CD4-positive, alpha-beta T cell treated with Interleukin-2 at 100 ng/mL for 4 hours (primary cell): ENCODE results near the gene TOM1.

Experiments
- DNase-seq: peaks from one replicate; pipeline ENCODE4 v3.0.0-alpha.2; 2020; ENCODE audit warnings: low spot score

TOM1 gene

DNA sequence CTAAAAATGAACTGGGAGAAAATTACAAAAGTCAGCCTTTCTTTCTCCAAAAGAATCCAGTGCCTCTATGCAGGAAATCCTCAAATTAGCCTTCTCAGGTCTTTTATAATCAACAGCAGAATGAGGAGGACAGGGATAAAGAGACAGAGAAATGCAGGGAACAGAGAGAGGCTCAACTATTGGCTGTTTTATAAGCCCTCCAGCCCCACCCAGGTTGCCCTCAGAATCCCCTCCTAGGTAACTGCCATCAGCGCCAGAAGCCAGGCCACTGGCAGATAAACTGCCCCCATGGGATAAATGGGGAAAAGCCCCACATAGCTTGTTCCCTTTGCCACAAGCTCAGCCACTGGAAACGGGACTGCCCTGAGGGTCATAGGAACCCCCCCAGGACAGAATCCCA lies 70.3 kb downstream of the TOM1 start:
- no peak for DNase-seq

DNA sequence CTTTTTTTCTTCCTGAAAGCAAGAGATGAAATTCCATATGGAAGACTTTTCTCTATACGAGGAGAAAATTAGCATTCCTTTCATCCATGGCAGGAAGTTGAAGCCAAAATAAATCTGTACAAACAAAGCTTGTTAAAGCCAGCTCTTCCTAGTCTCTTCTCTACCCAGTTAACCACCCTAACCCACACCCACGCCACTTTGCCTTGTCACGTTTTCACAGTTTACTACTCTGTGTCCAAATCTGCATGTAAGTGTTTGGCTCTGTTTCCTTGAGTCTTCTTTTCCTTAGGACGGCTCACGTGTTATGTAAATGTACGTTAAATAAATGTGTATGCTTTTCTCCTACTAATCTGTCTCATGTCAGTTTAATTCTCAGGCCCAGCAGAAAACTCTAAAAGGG lies 74.1 kb downstream of the TOM1 start:
- no peak for DNase-seq

DNA sequence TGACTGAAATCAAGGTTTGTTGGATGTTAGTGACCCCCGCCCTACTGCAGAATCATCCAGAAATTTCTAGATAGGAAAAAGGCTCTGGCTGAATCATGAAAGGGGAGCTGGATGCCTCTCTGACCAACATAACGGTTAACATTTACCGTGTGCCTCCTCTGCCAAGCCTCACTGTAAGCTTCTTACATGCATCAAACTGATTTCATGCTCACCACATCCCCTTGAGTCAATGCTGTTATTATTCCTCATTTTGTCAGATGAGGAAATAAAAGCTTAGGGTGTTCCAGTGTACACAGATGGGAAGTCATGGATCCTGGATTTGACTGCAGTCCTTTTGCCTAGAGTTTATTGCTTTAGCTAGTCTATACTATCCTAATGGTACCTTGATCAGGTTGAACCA lies 75.3 kb downstream of the TOM1 start:
- no peak for DNase-seq

DNA sequence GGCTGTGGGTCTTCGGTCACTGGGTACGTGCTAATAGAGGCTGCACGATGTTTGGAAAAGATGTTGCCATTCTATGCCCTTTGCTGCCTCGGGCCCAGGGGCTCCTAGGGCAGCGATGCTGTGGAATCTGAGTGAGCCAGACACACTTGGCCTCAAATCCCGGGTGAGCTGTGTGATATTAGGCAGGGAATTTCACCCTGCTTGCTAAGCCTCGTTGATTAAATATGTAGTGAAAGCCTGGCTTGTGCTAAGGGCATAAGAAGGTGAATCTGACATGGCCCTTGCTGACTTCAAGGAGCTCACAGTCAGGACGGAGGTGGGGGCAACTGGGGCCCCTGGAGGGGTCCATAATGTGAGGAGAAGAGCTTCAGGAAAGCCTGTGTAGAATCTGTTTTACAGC lies 75.8 kb downstream of the TOM1 start:
- no peak for DNase-seq

DNA sequence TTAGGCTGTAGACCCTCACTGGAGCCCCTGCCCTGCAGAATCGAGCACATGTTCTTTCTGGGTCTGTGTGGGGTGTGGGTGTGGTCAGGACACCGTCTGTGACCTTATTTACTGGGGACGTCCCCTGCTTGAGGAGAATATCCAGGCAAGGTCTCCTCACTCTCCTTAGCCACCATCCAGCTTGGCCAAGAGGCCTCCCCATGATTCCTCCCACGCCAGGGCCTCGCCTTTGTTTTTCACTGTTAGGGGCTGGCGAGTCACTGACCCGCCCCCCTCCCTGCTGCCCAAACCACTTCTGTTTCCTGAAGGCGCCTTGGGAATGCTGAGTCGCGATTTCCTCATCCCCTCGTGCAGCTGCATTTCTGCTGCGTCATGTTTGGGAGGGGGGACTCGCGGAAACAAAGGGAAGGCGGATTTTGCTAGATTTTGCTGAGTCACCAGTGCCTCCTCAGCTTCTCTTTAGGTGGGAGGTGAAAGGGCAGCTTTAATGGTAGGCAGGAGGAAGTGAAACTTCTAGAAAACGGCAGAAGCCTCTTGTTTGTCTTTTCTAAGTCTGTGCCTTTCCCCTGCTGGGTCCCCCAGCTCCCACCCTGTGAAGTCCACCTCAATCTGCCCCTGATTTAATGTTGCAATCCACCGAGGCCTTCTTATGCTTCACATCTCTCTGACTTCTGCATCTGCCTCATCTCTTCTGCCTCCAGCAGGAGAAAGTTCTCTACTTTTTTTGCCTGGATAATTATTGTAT lies 77.2 kb downstream of the TOM1 start:
- peak; percentile 32 for DNase-seq

DNA sequence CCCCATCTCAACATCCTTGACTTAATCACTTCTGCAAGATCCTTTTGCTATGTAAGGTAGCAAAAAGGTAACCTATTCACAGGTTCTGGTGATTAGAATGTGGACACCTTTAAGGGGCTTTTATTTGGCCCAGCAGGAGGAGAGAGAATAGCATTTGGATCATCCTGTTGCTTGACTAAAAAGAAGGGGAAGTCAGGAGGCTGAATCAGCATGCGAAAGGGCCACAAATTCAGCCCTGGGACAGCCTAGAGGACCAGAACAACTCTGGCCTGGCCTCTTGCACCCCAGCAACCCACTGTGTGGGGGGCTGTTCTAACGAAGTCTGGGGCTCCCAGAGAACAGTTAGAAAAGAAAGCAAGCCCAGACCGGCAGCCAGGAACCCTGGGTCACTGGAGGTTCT lies 78.0 kb downstream of the TOM1 start:
- DNase-seq = no peak

DNA sequence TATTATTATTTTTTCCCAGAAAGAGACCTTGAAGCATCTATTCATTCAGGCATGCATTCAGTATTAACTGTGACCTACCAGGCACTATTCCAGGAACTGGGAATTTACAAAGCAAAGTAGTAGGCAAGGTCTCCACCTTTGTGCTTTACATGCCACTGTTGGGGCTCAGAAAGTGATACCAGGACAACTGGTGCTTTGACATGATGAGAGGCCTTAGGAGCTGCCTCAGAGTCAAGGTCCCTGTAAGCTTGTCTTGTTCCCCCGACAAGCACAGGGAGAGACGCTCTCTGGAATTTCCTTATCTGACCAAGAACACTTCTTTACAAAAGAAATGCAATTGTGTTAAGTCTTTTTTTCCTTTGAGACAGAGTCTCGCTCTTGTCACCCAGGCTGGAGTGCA lies 78.9 kb downstream of the TOM1 start:
- DNase-seq = no peak

DNA sequence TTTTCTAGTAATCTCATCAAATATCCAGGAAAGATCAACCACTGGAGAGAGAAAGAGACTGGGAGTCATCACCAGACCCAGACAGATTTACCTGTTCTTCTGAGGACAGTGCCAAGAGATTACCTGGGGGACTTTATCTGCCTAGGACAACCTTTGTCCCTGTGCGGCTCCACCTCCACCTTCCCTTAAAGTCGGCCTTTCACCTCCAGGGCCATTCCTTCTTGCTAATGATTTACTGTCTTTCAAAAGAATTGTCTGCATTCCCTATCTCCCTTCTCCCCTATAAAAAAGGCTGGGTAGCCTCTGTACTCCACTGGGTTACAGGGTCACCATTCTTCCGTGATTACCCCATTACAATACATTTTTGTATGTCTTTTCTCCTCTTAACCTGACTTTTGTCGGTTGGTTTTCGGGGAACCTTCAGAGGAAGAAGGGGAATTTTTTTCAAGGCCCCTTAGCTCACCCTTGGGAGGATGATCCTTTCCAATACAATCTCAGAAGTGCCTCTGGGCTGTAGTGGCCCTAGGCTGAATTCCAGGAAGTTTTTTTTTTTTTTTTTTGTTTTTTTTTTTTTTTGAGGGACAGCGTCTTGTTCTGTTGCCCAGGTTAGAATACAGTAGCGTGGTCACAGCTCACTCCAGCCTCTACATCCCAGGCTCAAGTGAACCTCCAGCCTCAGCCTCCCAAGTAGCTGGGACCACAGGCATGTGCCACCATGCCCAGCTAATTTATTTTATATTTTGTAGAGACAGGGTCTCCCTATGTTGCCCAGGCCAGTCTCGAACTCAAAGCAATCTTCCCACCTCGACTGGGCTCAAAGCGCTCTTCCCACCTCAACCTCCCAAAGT lies 79.7 kb downstream of the TOM1 start:
- no peak for DNase-seq

DNA sequence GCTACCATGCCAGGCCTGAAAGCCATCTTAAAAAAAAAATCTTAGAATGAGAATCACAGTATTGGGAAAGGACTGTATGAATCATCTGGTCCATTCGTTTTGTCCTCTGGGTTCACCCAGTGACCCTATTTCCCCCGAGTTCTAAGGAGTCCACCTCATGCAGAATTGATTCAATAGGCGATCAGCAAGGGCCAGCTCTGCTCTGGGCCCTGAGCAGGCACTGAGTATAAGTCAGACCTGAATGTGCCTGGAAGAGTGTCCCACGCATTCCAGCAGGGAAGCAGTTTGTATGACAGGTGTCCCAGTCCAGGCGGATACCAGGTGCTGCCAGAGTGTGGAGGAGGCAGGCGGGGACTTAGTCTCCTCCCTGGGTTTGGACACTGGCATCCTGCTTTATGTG lies 80.3 kb downstream of the TOM1 start:
- DNase-seq = no peak

DNA sequence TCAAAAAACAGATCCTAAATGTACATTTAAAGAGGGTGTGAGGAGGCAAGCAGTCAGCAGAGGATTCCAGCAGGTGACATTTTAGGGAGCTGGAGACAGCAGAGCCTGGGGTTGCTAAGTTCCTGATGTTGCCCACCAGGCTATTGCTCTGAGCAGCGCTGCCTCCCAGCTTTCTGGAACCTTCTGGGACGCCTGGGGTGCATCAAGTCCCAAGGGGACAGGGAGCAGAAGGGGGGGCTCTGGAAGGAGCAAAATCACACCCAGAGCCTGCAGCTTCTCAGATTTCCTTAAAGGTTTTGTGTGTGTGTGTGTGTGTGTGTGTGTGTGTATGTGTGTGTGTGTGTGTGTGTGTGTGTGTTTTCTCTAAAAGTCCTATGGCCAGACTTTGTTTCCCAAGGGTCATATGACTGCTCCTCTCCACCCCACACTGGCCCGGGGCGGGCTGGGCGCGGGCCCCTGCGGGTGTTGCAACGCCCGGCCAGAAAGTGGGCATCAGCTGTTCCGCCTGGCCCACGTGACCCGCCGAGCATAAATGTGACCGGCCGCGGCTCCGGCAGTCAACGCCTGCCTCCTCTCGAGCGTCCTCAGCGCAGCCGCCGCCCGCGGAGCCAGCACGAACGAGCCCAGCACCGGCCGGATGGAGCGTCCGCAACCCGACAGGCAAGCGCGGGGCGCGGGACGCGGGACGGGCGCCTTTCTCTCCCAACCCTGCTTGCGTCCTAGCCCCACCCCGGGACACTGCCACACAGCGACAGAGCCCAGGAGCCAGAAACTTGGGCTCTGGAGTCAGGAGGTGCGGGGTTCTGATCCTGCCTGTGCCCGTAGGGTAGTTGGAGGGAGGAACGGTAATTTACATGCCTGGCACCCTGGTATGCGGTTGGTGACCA lies 81.1 kb downstream of the TOM1 start, which contains the start of gene HMOX1:
TSS of gene HMOX1 (plus strand) at position 560 of the 887 bp plus-strand sequence. CDS start at position 638, 78 bp downstream.
- DNase-seq = peak; percentile 42

DNA sequence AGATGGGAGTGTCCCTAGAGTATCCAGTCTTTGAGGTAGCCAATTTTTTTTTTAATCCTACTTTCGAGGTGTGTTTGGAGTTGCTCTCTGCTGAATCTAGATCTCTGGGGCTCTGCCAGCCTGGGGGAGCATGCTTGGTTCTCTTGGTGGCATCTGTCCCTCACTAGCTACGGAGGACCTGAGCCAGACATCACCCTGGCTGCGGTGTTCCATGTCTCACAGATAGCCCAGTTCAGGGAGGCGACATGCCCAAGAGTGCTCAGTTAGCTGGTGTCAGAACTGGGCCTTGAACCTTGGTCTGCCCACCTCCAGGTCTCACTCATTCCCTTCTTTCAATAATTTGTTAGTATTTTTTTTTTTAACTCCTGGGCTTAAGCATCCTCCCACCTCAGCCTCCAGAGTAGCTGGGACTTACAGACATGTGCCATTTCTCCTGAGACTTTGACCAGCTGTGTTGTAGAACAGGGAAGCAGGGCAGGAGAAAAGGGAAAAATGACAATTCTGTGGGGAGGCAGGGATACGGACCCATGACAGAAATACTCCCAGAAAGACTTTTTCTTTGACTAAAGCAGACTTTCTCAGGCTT lies 81.8 kb downstream of the TOM1 start:
- no peak for DNase-seq

DNA sequence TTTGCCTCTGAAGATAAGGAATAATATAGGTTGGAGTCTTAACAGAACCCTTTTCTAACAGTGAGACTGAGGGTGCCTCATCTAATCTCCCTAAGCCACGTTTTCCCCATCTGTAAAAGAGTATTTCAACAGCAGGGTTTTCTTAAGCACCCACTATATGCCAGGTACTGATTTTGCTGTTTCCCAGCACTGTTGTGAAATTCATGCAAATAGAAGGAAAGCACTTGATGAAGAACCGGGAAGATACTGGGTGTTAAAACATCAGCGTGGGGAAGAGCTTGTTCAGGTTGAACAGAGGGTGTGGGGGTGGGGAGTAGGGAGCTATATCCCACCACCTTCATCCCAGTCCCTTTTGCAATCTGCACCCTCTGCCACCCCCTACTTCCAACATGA lies 84.0 kb downstream of the TOM1 start:
- DNase-seq = no peak

DNA sequence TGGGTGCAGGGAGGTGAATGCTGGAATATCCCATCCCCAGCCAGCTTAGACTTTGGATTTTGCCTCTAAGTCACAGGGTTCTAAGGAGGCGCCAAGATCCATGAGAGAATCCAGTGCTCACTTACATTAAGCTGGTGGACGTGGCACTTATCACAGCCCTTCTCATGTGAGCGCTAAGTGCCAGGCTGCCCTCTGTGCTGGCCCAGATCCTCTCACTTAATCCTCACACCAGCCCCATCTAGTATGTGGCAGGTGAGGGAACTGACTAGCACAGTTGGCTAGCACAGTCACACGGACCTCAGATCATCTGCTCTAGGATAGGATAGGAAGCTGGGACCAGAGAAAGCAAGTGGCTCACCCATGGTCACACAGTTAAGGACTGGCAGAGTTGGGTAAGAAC lies 84.8 kb downstream of the TOM1 start:
- no peak for DNase-seq

DNA sequence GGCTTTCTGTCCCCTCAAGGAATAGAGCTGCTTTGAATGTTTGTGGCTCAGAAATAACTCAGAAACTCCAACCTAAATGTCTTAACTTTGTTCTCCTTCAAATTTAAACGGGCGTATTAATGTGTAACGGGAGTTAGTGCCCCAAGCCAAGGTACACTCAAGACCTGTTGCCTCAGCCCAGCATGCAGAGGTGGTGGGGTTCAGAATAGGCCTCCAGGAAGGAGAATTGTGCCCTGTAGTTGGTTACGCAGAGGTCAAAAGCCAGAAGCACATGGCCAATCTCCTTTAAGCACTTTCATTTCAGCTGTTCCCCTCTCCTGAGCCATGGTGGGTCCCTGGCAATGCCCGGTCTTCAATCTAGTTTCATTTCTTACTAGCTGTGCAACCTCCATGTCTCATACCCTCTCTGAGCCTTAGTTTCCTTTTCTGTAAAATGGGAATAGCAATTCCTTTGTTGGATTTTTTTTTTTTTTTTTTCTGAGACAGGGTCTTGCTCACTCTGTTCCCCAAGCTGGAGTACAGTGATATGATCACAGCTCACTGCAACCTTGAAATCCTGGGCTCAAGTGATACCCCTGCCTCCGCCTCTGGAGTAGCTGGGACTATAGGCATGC lies 85.4 kb downstream of the TOM1 start:
- DNase-seq = no peak

DNA sequence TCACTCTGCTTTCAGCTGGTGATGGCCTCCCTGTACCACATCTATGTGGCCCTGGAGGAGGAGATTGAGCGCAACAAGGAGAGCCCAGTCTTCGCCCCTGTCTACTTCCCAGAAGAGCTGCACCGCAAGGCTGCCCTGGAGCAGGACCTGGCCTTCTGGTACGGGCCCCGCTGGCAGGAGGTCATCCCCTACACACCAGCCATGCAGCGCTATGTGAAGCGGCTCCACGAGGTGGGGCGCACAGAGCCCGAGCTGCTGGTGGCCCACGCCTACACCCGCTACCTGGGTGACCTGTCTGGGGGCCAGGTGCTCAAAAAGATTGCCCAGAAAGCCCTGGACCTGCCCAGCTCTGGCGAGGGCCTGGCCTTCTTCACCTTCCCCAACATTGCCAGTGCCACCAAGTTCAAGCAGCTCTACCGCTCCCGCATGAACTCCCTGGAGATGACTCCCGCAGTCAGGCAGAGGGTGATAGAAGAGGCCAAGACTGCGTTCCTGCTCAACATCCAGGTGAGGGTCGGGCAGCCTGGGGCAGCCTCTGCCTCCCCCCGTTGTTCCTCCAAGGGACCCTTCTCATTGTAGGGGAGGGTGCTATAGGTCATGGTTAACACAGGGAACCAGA lies 87.1 kb downstream of the TOM1 start:
- no peak for DNase-seq

DNA sequence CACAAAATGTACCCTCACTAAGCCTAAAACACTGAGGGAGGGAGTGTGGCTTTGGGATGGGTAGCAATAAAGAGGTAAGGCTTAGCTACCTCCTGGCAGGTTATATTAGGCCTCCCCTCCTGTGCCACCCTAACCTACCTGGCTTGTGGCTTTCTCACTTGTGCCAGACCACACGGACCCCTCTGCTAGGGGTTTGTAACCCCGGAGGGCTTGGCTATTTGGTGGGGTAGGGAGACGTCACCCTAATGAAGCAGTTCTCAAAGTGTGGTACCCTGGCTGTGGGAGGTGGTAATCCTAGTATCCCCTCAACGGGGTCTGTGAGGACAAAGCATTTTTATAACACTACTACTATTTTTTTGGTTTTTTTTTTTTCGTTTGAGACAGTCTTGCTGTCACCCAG lies 91.2 kb downstream of the TOM1 start:
- no peak for DNase-seq

DNA sequence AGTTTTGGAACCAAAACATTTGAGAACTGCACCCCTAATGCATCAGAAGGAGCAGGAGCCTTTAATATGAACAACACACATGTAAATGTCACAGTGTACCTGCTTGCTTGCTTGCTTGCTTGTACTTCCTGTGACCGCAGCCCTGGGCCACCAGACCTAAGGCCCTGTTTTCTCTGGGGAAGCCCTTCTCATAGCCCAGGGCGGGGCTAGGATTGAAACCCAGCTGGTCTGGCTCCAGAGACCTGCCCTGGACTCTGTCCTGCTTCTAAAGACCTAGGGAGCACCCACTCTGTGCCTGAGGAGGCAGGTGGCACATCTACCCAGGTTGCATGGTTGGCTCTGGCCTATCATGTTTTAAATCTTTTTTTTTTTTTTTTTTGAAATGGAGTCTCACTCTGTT lies 92.7 kb downstream of the TOM1 start:
- DNase-seq = no peak

DNA sequence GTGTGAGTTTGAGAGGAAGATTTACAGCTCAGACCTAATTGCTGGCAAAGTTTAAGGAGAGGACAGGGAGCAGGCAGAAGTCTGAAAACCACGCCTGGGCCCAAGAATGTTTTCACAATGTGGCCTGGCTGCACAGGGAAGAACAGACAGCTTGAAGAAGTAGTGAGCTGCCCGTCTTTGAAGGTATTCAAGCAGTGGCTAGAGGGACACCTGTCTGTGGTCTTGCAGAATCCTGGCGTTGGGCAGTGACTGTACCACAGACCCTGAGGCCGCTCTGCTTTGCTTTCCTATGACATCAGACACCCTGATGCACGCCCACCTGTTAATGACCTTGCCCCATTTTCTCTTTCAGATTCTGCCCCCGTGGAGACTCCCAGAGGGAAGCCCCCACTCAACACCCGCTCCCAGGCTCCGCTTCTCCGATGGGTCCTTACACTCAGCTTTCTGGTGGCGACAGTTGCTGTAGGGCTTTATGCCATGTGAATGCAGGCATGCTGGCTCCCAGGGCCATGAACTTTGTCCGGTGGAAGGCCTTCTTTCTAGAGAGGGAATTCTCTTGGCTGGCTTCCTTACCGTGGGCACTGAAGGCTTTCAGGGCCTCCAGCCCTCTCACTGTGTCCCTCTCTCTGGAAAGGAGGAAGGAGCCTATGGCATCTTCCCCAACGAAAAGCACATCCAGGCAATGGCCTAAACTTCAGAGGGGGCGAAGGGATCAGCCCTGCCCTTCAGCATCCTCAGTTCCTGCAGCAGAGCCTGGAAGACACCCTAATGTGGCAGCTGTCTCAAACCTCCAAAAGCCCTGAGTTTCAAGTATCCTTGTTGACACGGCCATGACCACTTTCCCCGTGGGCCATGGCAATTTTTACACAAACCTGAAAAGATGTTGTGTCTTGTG lies 93.7 kb downstream of the TOM1 start:
- DNase-seq = no peak

DNA sequence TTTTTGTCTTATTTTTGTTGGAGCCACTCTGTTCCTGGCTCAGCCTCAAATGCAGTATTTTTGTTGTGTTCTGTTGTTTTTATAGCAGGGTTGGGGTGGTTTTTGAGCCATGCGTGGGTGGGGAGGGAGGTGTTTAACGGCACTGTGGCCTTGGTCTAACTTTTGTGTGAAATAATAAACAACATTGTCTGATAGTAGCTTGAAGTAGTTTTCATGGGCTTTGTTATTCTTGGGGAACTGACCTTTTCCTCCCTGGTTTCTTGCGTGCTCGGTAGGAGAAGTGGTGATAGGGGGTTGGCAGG lies 94.3 kb downstream of the TOM1 start:
- no peak for DNase-seq

DNA sequence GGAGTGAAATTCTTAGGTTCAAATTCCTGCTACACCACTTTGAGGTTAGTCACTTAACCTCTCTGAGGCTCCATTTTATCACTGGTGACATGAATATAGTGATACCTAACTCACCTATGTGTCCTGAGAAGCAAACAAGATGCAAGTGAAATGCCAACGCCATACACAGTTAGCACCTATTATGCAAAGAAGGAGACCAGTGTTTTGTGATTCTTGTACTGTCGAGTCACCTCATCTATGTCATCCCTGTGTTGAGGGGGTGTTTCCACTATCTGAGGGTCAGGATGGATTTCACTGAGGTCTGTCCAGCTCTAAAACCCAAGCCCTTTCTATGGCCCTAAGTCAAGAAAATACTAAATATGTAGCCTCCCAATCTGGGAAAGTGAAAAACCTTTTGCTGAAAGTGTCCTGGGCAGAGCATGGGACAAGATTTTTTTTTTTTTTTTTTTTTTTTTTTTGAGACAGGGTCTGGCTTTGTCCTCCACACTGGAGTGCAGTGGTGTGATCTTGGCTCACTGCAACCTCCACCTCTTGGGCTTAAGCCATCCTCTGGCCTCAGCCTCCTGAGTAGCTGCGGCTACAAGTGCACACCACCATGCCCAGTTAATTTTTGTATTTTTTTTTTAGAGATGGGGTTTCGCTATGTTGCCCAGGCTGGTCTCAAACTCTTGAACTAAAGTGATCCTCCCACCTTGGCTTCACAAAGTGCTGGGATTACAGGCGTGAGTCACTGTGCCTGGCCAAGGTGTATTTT lies 95.3 kb downstream of the TOM1 start:
- DNase-seq = no peak
